ENCODE measurements around the gene RNF8.
"Not testable (repeated sequence)": the region's sequence is repeated elsewhere in the genome, so short reads cannot be mapped to it uniquely, and the experiment has no call there.

Gene RNF8

GRCh38 chr6:37321101-37321500, 32.7 kb upstream of the RNF8 start:
- DNase-seq (ENCODE audit: low read depth in 2 of 3, low spot score in 1 of 3): no peak

GRCh38 chr6:37321516-37322415, 32.0 kb upstream of the RNF8 start:
- no peak for DNase-seq (ENCODE audit: low read depth in 2 of 3, low spot score in 1 of 3)

- no peak for DNase-seq (ENCODE audit: low read depth in 2 of 3, low spot score in 1 of 3)
Observed at GRCh38 chr6:37323580-37323979, 30.2 kb upstream of the RNF8 start.

GRCh38 chr6:37324131-37325033, 29.4 kb upstream of the RNF8 start:
- DNase-seq (ENCODE audit: low read depth in 2 of 3, low spot score in 1 of 3): peak in 2 of 3 donors; percentile 5 to 8

- not testable (repeated sequence) for DNase-seq (ENCODE audit: low read depth in 2 of 3, low spot score in 1 of 3)
Observed at GRCh38 chr6:37330345-37330744, 23.4 kb upstream of the RNF8 start.

GRCh38 chr6:37331047-37331446, 22.7 kb upstream of the RNF8 start:
- no peak for DNase-seq (ENCODE audit: low read depth in 2 of 3, low spot score in 1 of 3)

- no peak for DNase-seq (ENCODE audit: low read depth in 2 of 3, low spot score in 1 of 3)
Observed at GRCh38 chr6:37332894-37333293, 20.9 kb upstream of the RNF8 start.

- no peak for DNase-seq (ENCODE audit: low read depth in 2 of 3, low spot score in 1 of 3)
Observed at GRCh38 chr6:37334047-37334446, 19.7 kb upstream of the RNF8 start.

- not testable (repeated sequence) for DNase-seq (ENCODE audit: low read depth in 2 of 3, low spot score in 1 of 3)
Observed at GRCh38 chr6:37338317-37338716, 15.5 kb upstream of the RNF8 start.

GRCh38 chr6:37338745-37339255, 15.0 kb upstream of the RNF8 start:
- DNase-seq (ENCODE audit: low read depth in 2 of 3, low spot score in 1 of 3): no peak

GRCh38 chr6:37339741-37340638, 13.8 kb upstream of the RNF8 start:
- DNase-seq (ENCODE audit: low read depth in 2 of 3, low spot score in 1 of 3): no peak

GRCh38 chr6:37340639-37340943, 13.2 kb upstream of the RNF8 start:
- no peak for DNase-seq (ENCODE audit: low read depth in 2 of 3, low spot score in 1 of 3)

GRCh38 chr6:37343248-37343647, 10.5 kb upstream of the RNF8 start:
- DNase-seq (ENCODE audit: low read depth in 2 of 3, low spot score in 1 of 3): no peak

- DNase-seq (ENCODE audit: low read depth in 2 of 3, low spot score in 1 of 3): no peak
Observed at GRCh38 chr6:37344308-37344707, 9.5 kb upstream of the RNF8 start.

GRCh38 chr6:37345804-37346203, 8.0 kb upstream of the RNF8 start:
- DNase-seq (ENCODE audit: low read depth in 2 of 3, low spot score in 1 of 3): not testable (repeated sequence)

GRCh38 chr6:37347177-37347576, 6.6 kb upstream of the RNF8 start:
- DNase-seq (ENCODE audit: low read depth in 2 of 3, low spot score in 1 of 3): no peak

- DNase-seq (ENCODE audit: low read depth in 2 of 3, low spot score in 1 of 3): no peak
Observed at GRCh38 chr6:37347670-37348111, 6.1 kb upstream of the RNF8 start.

GRCh38 chr6:37351027-37351426, 2.8 kb upstream of the RNF8 start:
- DNase-seq (ENCODE audit: low read depth in 2 of 3, low spot score in 1 of 3): no peak

GRCh38 chr6:37352384-37352783, 1.4 kb upstream of the RNF8 start:
- no peak for DNase-seq (ENCODE audit: low read depth in 2 of 3, low spot score in 1 of 3)

GRCh38 chr6:37354526-37355384, 972 bp downstream of the RNF8 start:
- peak in 1 of 3 donors; percentile 17 for DNase-seq (ENCODE audit: low read depth in 2 of 3, low spot score in 1 of 3)

Measured in stimulated activated CD4-positive, alpha-beta T cell treated with anti-CD3 and anti-CD28 coated beads, Interleukin-12 subunit alpha, Interleukin-12 subunit beta, amount 100 ng/mL, for 48 hours (primary cell).